Measurements from ENCODE around the gene CCZ1.
"Not testable (repeated sequence)": the region's sequence is repeated elsewhere in the genome, so short reads cannot be mapped to it uniquely, and the experiment has no call there.

Gene CCZ1

DNA sequence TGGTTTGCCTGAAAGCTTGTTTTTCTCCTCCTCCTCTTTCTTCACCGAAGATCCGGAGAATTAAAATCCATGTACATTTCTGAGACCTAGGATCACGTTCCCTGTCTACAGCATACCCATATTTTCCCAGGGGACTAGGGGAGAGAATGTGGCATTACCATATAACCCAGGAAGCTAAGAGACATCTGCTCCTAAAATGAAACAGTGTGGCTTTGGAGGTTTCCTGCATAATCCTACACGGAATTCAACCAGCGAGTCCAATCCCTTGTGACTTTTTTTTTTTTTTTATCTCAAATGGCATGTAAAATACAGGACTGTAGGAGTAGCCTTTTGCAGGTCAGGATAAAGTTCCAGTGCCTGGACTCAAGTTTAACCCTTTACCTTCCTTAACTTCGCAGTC lies 10.3 kb downstream of the CCZ1 start:
- DNase-seq (ENCODE audit: low read depth in 2 of 2) = not testable (repeated sequence)

DNA sequence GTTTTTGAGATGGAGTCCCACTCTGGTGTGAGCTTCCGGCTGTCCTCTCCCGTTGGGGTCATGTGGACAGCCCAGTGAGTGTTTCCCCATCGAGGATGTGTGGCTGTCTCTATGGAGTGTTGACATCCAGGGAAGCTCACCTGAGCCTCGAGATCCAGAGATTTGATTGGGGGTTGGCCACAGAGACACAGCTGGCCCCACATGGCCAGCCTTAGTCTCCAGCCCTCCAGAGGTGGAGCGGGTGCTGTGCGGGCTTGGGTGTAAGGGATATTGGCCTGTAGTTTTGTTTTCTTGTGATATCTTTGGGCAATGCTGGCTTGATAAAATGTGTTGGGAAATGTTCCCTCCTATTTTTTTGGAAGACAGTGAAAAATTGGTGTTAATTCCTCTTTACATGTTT lies 18.0 kb downstream of the CCZ1 start:
- DNase-seq (ENCODE audit: low read depth in 2 of 2) = not testable (repeated sequence)

DNA sequence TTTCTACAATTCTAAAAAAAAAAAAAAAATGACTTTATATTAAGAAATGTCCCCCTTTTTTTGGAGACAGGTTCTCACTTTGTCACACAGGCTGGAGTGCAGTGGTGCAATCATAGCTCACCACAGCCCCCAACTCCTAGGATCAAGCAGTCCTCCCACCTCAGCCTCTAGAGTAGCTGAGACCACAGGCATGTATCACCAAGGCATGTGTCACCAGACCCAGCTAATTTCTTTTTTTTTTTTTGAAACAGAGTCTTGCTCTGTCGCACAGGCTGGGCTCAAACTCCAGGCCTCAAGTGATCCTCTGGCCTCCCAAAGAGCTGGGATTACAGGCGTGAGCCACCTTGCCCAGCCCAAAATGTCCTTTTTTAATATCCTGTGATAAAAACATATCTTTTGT lies 25.6 kb downstream of the CCZ1 start:
- DNase-seq (ENCODE audit: low read depth in 2 of 2) = not testable (repeated sequence)

DNA sequence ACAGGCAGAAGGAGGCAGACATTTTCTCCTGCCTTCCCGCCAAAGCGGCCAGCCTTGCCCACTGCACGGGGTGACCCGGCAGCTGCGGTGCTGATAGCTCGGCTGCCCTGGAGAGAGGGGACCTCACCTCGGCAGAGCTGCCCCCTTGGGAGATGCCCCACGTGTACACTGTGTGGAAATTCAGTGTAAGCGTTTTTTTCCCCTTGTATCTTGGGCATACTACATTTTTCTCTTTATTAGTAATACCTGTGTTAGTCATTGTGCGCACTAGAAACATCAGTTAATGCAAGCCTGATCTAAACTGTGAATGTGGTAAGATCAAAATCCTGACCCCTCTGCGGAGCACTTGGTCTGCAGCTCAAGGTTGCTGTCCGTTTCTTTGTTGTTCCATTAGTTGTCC lies 26.1 kb downstream of the CCZ1 start:
- not testable (repeated sequence) for DNase-seq (ENCODE audit: low read depth in 2 of 2)

DNA sequence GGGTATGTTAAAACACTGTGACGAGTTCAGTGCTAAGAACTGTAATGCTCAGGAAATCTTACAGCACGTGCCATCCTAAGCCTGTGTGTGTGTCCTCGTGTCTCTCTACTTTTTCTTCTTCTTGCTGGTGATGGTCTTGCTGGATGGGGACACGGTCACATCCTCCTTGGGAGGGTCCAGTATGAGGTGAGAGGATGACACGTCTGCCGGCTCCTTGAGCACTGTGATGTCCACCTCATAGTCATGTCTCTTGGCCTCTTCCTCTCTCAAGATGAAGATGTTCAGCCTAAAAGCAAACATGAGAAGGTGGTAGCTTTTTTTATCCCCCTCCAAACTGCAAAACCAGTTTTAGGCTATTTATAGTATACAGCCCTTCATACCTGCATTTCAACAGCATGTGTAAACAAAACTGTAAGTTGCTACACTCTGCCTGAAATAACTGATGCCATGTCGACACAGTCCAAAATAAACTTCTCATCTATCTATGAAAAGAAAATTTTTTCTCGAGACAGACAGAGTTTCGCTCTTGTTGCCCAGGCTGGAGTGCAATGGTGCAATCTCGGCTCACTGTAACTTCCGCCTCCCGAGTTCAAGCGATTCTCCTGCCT lies 27.8 kb downstream of the CCZ1 start:
- DNase-seq (ENCODE audit: low read depth in 2 of 2) = not testable (repeated sequence)

DNA sequence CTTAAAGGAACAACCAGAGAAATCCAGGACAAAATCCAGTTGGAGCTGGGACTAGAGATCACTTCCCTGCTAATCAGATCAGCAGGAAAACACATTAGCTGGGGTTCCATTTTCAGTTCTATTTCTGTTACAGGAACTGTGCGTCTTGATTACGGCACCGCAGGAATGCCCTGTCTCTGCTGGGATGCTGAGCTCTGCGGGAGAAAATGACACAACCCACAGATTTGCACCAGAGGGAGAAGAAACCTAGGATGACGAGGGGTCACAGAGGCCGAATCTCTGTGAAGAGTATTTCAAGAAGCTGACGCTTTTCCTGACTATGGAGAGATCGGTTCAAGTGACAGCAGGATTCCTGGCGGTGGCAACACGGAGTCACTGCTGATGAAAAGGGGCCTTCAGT lies 31.8 kb downstream of the CCZ1 start:
- not testable (repeated sequence) for DNase-seq (ENCODE audit: low read depth in 2 of 2)

DNA sequence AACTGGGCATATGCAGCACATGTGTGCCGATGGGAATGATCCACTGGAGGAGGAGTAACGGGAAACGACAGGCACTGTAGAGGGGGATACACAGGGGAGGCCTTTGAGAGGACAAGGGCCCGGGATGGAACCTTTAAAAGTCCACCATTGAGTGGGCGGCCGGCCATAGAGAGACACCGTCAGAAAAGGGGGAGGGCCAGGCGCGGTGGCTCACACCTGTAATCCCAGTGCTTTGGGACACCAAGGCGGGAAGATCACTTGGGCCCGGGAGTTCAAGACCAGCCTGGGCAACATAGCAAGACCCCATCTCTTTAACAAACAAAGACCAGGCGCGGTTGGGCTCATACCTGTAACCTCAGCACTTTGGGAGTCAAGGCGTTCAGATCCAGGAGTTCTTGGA lies 32.7 kb downstream of the CCZ1 start:
- not testable (repeated sequence) for DNase-seq (ENCODE audit: low read depth in 2 of 2)

DNA sequence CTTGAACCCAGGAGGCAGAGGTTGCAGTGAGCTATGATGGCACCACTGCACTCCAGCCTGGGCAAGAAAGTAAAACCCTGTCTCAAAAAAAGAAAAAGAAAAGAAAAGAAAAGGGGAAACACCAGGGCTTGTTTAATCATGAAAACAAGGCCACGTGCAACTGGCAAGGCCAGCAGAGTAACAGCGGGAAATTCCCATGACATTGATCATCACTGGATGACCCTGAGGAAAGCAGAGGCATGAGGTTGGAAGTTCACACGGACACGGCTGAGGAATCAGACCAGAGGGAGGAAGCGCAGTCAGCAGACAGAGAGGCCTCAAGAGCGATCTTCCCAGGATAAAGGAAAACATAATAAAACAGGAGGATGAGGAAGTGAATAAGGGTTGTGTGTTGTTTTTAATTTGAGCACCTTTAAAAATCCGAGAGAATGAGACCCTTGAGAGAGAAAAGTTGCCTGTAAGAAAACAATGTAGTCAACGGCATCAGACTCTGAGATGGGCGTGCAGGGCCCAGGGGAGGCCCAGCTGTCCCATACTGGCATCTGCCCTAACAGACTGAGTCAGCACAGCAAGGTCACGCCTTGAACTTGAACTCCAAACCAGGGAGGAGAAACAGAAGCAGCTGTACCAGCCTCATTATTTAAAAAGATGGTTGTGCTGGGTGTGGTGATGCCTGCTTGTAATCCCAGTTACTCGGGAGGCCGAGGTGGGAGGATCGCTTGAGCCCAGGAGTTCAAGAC lies 33.5 kb downstream of the CCZ1 start:
- DNase-seq (ENCODE audit: low read depth in 2 of 2) = not testable (repeated sequence)

DNA sequence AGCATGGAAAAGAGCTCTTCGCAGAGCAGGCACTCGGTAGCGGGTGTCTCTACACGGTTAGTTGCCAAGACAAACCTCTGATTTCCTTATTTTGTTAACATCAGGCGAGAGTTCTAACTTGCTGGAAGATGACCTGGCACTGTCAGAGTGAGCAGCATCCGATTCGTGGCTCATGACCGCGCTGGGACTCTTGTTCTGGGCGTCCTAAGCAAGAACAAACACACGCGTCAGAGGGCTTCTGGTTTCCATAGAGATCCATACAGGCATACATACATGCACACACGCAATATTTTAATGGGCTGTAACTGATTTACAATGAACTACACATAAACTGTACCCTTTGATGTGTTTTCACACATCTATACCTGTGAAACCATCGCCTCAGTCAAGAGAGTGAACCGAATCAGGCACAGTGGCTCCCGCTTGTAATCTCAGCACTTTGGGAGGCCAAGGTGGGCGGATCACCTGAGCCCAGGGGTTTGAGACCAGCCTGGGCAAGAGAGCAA lies 36.5 kb downstream of the CCZ1 start:
- not testable (repeated sequence) for DNase-seq (ENCODE audit: low read depth in 2 of 2)

DNA sequence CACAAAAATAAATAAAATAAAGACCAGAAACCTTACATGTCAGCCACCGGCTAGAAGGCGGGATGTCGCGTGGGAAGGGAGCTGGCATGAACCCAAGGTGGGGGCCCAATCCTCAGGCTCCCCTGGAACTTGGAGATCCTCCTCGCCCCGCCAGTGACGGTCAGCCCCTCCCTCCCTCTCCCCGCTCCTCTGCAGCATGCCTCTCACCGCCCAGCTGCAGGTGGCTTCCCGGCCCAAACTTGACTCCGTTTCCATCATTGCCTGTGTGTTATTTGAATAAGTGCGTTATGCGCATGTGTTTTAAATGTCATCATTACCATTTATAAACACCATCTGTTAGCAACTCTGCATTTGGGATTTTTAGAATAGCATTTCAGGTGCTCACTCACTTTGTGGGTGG lies 64.7 kb downstream of the CCZ1 start:
- not testable (repeated sequence) for DNase-seq (ENCODE audit: low read depth in 2 of 2)

DNA sequence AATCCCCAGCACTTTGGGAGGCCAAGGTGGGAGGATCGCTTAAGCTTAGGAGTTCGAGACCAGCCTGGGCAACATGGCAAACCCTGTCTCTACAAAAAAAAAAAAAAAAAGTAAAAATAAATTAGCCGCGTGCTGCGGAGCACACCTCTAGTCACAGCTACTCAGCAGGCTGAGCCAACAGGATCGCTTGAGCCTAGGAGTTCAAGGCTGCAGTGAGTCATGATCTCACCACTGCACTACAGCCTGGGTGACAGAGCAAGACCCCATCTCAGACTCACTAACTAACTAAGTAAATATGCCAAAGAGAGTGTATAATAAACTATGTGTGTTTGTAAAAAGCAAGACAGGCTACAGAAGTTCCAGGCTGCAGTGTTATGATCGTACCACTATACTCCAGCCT lies 65.3 kb downstream of the CCZ1 start:
- DNase-seq (ENCODE audit: low read depth in 2 of 2) = not testable (repeated sequence)

DNA sequence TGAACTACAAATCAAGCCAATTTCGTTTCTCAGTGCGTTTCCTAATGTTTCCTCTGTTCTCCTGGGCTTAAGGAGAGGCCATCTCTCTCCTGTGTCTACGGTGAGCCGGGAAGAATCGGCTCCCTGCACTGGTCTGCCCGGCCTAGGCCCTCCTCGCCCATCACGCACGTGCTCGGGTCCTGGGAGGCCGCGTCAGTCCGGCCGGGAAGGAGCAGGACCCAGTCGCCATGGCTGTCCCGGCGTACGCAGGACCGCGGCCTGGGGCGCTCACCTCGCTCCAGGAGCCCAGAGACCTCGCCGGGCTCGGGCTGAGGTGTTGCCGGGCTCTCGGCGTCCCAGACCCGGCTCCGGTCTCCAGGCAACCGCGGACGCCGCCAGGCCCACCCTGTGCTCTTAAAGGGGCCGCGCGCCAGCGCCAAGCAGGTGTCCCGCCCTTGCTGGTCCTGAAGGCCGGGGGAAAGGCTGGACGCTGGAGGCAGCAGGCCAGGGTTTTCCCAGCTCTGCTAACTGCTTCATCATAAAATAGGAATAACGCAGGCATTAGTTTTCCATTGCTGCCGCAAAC lies 71.9 kb downstream of the CCZ1 start, which contains the start of gene RSPH10B:
Gene RSPH10B, minus strand, starts transcription at position 343 of the 565 bp plus-strand sequence. CDS start 3,573 bp downstream, outside the sequence.
- not testable (repeated sequence) for DNase-seq (ENCODE audit: low read depth in 2 of 2)

DNA sequence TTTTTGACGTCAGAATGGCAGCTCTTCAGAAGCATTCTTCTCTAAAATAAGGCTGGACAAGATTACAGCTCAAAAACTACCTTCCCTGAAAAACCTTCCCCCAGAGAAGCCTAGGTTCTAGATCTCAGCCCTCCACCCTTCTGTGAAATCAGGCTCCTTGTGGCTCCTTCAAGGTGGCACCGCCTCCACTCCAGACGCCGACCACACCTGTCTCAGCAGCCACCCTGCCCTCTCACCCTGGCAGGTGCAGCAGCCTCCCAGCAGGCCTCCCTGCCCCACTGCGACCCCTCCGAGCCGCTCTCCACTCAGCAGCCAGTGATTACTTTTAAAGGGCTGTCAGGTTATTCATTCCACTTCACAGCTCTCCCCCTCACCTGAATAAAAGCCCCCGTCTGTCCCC lies 75.0 kb downstream of the CCZ1 start:
- DNase-seq (ENCODE audit: low read depth in 2 of 2) = not testable (repeated sequence)
